HG02884 (cell line): ENCODE results near the gene NOP16.

Experiments used
- ATAC-seq: cut with Tn5 transposase; IDR thresholded peaks from one replicate; pipeline ENCODE4 v1.9.1; 2021; ENCODE audit warnings: mild to moderate bottlenecking, moderate library complexity; ENCODE audit not compliant: unreplicated experiment

NOP16 gene

DNA sequence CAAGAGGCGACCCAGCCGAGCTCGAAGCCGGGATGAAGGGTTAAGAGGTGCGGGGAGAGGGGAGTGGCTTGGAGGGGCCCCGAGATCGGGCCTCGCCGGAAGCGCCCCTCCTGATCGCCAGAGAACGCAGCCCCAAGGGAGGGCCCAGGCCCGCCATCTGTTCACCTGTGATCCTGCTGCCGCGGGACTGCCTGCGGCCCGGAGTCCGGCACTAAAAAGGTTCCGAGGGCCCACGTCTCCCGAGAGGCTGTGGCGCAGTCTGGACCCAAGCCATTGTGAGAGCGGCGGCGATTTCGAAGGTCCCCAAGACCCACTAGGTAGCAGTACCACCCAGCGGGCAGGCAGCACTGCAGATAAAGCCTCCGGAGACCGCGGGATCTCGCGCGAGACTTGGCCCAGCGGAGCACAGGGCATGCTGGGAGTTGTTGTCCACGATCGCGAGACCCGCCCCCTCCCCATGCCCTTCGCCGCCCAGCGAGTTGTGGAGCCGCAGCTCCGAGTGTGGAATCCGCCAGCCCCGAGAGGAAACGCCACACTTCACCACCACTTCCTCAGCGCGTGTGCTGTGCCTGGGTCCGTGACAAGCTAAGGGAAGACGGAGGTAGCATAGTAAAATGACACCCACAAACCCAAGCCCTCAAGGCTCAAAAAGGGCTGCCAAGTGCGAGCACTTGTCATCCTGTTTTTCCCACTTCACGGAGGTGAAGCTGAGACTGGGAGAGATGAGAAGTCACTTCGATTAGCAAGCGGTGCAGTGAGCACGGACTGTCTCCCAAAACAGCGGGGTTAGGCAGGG, 26.8 kb downstream of the NOP16 start, which contains the start of gene KIAA1191:
TSS of gene KIAA1191 (minus strand) at position 328 of the 796 bp plus-strand sequence. CDS start 2,256 bp downstream, outside the sequence.
- peak; percentile 84 for ATAC-seq

DNA sequence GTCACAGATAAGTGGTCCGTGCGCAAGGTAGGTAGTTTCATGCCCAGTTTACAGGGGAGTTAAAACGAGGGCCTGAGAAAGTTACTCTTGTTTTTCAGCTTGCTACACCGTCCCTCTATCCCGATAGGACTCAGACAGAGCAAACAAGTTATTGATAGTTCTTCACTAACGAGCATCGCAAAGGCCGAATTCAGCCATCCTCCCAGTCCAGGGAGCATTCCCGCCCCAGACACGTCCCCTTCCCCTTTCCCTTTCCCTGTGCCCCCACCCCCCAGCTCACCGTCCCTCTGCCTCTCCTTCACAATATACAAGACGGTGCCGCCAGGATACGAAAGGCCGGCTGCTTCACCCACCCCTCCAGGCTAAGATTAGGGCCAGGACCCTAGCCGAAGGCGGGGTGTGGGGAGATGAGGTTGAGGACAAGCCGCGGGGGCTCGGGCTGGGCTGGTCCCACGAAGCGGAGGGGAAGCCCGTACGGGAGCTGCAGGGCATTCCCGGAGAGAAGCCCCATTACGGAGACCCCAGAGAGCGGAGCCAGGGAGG, 27.4 kb downstream of the NOP16 start:
- ATAC-seq, result no peak

DNA sequence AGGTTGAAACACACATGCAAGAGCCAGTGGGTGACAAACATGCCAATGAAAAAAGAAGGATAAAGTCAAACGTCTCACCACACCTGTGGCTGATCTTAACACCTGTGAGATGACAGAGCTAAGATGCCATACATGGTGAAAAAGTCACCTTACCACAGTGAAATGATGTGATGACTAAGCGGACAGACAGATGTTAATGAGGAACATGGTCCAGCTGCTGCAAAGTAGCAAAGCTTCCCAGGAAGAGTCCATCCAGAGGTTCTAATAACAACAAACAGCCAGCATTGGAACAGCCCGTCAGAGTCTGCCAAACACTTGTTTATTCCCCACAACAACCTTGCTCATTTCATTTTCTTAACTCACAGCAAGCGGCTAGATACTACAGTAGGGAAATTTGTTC, 28.7 kb downstream of the NOP16 start:
- ATAC-seq, result no peak

DNA sequence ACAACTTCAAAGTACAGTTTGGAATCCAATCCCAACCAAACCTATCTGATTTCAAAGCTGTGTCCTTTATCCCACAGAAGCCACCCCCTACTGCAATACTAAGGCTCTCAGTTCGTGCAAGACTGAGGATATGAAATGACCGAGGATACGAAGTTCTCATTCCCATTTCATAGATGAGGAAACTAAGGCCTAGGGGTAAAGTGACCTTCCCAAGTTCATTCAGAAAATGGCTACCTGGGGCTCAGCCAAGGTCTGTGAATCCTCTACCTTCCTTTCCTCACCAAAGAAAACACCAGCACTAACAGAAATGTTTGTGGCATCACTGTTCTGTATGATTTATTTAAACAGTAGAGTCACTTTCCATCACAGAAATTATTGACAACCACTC, 32.2 kb downstream of the NOP16 start:
- ATAC-seq, result no peak

DNA sequence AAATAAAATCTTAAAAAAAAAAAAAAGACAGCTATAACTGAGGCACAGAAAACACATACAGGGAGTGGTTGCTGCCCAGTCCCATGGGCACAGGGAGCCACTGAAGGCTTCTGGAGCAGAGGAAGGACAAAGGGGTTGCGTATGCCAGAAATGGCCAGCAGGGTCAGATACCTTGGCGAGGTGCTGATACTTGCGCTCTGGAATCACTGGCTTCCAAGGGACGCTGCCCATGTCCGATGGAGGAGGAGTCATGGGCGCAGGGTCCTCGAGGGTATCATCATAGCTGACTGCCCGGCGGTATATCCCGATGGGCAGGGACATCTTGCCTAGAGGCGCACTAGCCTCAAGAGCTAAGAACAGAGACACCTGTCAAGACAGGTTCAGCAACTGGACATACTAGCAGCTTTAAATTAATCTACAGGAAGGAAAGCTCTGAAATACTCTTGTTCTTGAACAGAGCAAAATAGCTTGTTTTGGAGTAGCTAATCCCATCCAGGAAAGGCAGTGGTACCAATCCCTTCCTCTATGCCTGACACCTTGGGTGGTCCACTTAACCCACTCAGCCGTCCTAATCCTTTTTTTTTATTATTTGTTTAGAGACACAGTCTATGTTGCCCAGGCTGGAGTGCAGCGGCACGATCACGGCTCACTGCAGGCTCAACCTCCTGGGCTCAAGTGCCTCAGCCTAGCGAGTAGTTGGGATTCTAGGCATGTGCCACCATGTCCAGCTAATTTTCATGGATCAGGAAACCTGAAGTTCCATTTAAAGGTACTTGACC, 32.8 kb downstream of the NOP16 start:
- no peak for ATAC-seq

DNA sequence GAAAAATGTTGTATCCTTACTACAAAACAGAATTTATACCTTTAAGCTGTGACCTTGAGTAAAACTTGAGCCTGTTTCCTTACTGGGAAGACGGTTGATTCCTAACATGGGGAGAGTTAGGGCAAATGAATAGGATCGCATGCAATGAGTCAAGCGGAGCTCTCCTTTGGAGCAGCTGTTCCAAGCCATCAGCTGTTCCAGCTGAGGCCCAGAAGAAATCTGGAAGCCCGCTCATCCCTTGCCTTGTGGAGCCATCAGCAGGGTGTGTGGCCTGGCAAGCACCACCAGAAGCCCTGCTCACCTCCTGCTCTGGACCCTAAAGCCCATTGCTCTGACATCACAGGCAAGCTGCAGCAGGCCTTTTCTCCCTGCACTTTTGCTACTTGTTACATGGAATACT, 34.9 kb downstream of the NOP16 start:
- no peak for ATAC-seq

DNA sequence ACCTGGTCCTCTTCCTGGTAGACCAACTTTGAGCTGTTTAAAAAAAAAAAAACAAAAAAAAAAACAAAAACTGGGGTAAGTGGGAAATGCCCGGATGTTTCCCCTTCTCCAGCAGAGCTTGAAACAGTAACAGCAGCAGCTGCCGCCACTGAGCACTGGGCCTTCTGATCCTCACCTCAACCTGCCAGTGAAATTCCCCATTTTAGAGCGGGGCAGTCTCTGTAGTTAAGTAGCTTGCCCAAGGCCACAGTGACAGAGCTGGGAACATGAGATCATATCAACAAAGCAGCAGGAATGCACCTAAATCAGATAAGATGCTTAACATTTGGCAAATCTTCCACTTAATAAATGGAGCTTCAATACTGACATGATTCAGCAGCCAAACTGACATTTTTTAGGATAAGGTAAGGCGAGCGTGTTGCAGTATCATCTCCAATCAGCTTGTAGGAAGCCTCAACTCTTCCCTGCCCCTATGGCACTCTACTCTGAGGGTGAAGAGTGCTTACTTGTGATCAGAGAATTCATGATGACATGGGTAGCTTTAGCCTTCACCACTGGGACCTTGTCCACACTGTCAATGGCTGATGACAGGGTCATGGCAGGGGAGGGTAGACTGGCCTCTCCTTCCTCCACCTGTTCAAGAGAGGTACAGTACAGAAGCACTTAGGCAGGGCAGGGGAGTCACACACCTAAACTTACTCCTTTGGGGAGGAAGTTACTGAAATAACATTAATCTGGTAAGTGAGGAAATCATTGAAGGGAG, 36.1 kb downstream of the NOP16 start:
- no peak for ATAC-seq

DNA sequence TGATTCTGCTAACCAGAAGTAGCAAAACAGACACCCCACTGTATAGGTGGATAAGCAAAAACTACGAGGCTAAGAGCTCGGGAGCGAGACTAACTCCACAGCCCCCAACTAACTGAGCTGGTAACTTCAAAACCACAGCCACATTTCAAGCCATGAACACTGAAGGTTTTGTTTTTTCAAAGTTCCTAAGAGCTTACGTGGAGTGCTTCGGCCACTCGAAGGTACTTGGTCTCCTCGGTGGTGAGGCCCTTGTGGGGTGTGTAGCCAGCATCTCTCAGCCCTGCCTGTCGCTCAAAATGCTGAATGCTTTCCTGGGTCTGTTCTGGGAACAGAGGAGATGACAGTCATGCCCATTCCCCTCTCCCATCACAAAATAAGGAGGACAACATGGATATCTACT, 38.0 kb downstream of the NOP16 start:
- no peak for ATAC-seq

DNA sequence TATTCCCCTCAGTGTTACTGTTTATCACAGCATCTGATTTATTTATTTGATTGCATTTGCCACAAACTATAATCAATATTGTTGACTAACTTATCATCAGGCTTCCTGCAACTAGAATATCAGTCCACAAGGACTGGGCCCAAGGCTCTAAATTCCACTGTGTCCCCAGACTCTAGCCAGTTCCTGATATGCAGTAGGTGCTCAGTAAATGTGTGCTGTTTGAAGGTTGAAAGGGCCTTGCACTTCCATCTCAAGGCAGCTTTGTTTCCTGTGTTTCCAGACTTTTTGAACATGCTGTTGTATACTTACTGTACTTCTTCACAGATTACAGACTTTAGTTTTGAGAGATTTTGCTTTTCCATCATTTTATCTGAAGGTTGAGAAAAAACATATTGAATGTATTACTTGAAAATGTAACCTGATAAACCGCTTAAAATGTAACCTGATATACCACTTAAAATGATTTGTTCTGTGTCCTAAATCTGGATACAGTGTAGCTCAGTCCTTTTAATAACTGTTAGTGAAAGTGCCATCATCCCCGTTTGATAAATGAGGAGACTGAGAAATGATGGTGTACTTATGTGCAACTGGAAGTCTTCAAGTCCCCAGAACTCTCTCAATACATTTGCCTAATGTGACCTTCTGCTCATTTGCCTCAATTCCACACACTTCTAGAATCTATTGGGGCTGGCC, 45.5 kb downstream of the NOP16 start:
- no peak for ATAC-seq

DNA sequence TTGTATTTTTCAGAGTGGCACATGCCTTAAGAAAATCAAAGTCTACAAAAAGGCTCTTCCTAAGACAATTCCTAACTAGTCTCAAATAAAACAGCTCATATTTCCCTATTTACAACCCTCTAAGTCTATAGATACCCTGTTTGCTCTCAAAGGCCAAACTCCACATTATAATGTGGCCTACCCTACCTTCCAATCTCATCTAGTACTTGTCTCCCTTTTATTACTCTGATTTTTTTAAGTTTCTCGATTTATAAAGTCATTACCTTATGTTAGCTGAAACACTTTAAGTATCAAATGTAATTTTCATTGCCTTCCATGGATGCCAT, 46.3 kb downstream of the NOP16 start:
- ATAC-seq, result no peak

DNA sequence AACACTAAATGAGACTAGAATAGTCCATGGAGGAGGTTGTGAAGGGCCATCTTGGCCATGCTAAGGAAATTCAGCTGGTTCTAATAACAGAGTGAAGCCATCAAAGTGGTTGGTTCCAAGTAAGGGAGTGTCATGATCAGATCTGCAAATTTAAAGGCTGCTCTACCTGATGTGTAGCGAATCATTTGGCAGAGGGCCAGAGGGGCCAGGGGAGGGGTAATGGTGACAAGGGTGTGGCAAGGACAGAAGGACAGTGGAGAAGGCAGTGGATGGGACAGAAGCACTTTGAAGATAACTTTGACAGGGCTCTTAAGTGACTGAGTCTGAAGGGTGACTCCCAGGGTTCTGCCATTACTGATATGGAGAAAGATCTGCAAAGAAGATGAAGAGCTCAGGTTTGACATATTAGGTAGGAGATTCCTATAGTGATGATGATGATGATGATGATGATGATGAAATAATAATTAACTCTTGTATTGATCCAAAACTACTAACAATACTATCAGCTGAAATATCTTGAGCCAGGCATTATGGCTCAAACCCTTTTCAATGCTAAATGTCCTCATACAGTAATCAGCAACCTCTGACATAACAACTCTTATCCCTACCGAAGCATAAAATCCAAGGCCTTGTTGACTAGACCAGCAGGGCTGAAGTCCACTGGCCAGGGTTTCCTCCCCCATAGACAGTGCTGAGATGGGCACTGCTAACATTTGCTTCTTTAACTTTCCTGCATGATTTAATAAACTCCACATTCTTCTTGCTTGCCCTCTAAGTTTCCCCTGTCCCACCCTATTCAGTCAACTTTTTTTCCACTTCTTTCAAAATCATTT, 46.9 kb downstream of the NOP16 start:
- ATAC-seq, result no peak

DNA sequence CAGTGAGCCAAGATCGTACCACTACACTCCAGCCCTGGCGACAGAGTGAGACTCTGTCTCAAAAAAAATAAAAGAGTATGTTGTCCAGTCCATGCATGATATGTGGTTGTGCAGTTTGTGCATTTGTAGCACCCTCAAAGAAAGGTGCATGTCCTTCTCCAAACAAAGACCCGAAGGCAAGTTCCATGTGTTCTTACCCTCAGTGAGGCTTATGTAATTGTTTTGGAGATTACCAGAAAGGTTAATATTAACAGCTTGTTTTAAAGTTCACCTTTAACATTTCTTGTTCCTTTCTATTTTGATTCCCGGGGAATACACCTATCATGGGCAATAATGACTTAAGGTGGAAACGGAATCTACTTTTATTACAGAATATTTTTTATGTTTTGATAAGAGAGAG, 49.1 kb downstream of the NOP16 start:
- no peak for ATAC-seq

DNA sequence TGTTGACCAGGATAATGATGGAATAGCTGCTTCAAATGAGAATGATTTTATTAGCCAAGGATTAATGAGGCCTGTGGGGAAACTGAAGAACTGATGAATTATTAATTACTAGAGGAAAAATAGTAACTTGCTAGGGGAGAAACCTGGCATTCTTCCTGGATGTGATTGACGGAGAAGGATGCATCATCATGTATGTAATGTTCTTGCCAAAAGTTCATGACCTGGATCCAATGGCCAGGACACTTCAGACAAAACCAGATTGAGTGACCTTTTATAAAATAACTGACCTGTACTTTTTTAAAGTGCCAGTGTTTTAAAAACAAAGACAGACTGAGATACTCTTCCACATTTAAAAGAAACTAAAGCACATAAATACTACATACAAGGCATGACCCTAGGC, 50.5 kb downstream of the NOP16 start:
- no peak for ATAC-seq

DNA sequence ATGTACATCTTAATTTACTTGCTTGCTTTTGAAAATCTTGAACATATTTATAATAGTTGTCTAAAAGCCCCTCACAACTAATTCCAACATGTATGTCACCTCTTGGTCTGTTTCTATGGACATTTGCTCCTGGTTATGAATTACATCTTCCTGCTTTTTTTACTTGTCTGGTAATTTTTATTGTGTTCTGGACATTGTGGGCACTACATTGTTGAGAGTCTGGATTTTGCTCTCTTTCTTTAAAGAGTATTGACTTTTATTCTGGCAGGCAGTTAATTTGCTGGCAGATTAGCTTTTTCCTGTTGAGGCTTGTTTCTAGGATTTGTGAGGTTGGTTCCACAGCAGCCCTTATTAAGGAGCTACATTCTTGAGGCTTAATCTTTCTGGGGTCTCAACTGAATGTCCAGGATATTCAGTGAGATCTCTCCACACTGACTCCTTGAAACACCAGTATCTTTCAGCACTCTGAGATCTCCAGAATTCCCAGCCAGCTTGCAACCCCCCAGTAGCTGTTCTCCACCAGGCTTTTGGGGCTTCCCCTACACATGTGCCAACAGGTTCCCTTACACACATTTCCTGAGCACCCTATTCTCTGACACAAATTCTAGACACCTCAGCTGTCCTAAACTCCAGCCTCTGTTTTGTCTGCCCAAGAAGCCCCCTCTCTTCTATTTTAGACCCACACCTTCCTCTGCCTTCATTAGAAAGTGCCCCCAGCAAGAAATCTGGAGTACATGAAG, 54.2 kb downstream of the NOP16 start:
- ATAC-seq, result no peak
